NCI-H2196 (cell line): Measurements from ENCODE around the gene BOLA1.
"Not testable (repeated sequence)": the region's sequence is repeated elsewhere in the genome, so short reads cannot be mapped to it uniquely, and the experiment has no call there.

ENCODE experiments used
- DNase-seq: peaks from one replicate; lab custom pipeline; 2025; ENCODE audit not compliant: unreplicated experiment; lab: John Stamatoyannopoulos, UW

The BOLA1 gene, protein sequence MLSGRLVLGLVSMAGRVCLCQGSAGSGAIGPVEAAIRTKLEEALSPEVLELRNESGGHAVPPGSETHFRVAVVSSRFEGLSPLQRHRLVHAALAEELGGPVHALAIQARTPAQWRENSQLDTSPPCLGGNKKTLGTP

DNA sequence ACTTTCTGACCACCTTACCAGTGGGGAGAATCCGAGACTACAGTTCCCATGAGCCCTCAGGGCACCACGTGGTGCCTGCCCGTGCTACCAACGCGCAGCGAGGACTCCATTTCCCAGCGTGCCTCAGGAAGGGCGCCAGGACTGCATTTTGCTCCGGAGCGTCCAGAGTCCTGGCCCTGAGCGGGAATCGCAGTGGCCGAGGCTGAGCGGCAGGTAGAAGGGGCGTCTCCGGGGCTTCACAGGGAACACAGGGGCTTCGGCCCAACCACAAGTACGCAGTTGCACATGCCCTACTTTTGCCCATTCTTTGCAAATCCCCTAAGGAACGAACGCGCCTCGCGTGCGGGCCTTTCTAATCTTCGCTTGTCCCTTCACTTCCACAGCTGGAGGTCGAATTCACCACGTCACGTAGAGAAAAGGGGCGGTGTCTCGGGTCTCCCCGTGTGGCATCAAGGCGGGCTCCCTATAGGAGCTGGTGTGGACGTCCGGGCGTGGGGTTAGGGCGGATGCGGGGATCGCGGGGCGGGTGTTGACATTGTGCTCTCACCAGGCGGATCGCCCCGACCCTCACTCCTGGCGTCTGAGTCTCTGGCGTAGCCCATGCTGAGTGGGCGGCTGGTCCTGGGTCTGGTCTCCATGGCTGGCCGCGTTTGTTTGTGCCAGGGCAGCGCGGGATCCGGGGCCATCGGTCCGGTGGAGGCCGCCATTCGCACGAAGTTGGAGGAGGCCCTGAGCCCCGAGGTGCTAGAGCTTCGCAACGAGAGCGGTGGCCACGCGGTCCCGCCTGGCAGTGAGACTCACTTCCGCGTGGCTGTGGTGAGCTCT is at the start of gene BOLA1:
Gene BOLA1 (plus strand): TSS at position 109 of the 825 bp plus-strand sequence. CDS start 492 bp downstream, at position 601.
- DNase-seq, result peak; percentile 94

DNA sequence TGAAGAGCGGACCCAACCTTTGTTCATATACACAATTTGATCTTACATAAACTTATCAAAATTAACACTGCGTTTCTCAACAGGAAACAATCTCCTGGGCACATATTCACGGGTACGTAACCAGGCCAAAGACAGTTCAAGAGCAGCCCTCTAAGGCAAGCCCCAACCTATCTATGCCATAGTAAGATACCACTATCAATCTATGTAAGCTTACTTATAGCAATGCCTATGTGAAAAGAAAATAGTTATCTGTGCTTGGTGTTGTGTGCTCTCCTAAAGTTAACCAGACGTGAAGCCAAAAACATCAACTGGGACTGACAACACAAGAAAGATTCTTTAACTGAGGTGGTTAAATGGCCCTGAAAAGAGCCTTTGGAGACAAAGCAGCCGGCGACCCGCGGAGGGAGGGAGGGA is 49.4 kb upstream of the BOLA1 start:
- DNase-seq, result no peak

DNA sequence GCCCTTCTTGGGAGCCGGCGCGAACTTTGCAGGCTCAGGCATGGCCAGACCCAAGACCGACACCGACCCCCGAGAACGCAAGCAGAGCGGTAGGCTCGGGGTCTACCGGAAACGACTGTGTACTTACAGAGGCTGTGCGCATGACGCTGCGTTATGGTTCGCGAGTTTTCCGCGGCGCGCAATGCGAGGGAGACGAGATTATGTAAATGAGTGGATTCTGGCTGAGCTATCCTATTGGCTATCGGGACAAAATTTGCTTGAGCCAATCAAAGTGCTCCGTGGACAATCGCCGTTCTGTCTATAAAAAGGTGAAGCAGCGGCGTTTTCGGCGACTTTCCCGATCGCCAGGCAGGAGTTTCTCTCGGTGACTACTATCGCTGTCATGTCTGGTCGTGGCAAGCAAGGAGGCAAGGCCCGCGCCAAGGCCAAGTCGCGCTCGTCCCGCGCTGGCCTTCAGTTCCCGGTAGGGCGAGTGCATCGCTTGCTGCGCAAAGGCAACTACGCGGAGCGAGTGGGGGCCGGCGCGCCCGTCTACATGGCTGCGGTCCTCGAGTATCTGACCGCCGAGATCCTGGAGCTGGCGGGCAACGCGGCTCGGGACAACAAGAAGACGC is 48.5 kb upstream of the BOLA1 start:
- not testable (repeated sequence) for DNase-seq

DNA sequence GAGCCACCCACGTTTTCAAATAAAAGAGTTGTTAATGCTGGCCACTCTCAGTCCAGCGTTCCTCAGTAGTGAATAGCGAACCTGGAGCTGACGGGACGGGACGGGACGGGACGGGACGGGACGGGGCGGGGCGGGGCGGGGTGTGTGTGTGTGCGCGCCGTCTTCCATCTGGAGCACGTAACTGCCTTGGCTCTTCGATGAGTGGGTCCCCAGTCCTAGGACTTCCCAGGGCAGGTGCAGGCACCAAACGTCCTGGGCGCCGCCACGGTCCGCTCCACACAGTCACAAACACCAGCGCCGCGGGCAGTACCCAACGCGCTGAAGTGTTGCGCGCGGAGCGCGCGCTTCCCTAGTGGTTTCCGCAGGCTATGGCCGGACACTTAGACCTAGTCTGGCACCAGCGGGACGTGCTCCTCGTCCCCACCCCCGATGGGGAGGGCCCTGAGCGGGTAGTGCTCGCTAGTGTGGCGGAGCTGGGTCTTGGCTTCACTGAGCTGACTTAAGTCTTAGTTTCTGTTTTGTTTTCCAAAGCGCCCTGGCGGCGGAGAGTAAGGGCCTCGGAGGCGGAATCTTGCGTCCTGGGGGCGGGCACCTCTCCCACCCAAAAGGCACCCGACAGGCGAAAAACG is 47.7 kb upstream of the BOLA1 start:
- not testable (repeated sequence) for DNase-seq

DNA sequence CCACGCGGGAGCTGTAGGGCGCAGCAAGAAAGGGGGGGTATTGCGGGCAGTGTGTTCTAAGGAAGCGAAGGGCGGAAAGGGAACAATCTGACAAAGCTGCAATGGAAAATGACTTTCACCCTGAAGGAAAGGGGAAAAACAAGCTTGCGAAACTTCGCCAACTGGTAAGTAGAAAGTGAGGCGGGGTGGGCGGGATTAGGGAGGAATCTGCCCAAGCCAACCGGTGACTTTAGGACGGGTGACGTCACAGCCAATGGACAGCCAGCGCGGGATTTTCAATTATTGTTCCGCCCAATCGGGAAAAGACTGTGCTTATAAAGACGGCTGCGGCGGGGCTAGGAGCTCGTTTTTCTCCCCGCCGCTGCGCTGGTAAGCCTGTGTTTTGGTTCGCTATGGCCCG is 47.1 kb upstream of the BOLA1 start:
- DNase-seq, result not testable (repeated sequence)

DNA sequence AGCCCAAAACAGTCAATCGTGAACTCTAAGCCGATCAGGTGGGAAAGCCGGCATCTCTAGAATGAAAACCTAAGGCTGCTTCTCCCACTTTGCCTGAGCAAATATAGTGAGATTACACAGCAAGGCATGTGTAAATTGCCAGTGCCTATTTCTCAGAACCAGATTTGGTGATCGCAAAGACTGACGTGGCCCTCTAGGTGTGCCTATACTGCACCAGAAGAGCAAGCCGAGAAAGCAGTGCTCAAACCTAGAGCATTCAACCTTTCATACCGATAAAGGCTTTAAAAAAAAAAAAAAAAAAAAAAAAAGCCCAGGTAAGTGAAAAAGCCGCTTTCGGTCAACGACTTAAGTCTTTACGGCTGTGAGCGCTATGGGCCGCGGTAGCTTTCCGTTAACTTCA is 39.1 kb upstream of the BOLA1 start:
- DNase-seq, result not testable (repeated sequence)

DNA sequence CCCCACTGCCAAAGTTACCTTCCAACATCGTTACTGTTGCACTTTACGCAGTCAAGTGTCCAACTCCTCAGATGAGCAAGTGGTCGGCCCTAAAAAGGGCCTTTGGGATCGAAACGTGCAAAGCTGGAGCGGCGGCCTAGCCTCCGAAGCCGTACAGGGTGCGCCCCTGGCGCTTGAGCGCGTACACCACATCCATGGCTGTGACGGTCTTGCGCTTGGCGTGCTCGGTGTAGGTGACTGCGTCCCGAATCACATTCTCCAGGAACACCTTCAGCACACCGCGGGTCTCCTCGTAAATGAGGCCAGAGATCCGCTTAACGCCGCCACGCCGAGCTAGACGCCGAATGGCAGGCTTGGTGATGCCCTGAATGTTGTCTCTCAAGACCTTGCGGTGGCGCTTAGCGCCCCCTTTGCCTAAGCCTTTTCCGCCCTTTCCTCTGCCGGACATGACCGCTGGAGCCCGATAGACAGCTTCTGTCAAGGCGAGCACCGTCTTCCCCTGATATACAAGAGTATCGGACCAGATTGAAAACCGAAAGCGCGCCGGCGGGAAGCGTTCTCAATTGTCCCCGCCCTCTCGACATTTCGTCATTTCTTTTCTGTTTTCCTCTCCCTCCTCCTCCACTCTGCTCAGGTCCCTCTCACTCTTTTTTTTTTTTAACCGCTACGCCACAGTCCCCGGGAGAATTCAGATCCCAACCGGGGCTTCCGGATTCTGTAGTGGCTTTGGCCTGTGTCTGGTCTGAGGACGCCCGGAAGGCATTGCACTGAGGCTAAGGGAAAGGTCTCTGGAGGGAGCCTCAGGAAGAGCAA is 38.5 kb upstream of the BOLA1 start:
- not testable (repeated sequence) for DNase-seq

DNA sequence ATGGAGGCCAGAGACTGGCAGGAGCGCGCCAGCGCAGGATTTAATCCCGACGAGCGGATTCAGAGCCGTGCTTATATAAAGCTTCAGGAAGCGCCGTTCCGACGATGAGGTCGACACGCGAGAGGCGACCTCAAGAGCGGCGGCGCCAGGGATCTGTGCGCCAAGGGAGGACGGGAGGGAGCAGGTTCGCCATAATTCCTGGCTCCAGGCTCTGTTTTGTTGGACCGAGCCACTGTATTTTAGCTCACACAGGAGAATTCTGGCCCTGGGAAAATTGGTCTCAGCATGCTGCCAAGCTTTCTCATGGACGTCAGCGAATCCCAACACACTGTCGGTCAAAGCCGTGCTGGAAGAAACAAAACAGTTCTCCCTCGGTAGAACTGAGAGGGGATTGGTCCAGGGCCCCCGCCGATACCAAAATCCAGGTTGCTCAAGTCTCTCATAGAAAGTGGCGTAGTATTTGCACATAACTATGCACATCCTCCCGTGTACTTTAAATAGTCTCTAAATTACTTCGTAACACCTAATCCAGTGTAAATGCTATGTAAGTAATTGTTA is 37.8 kb upstream of the BOLA1 start:
- not testable (repeated sequence) for DNase-seq

DNA sequence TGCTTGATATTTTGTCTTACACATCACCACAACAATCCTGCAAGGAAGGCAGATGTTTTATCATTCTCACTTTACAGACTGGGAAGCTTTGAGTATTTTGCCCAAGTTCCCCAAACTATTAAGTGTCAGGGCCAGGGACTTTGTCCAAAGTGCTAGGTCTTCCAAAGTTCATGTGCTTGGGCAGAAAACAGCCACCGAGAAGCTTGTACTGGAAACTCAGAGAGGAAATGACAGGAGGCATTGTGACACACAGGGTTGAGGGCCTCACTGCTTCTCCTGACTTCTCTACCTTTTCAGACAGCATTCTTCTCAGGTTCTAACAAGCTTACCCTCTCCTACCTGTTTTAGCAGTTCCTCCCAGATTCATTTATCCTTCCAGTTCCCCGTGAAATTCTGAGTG is 32.5 kb upstream of the BOLA1 start:
- DNase-seq, result not testable (repeated sequence)

DNA sequence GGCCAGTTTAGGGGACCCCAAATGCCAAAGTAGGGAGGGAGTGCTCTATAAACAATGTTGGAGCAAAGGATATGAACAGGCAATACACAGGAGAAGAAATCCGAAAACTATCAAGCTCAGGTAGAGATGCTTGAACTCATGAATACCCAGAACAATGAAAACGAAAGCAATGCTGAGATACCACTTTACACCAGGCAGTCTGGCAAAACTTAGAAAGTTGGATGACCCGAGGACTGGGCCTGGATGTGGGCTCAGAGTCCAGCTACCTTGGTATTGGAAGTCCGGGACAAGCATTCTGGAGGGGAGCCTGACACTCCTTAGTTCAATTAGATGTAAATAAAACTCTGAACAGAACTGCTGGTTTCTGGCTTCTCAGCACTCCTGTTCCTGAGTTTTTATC is 26.3 kb upstream of the BOLA1 start:
- not testable (repeated sequence) for DNase-seq

DNA sequence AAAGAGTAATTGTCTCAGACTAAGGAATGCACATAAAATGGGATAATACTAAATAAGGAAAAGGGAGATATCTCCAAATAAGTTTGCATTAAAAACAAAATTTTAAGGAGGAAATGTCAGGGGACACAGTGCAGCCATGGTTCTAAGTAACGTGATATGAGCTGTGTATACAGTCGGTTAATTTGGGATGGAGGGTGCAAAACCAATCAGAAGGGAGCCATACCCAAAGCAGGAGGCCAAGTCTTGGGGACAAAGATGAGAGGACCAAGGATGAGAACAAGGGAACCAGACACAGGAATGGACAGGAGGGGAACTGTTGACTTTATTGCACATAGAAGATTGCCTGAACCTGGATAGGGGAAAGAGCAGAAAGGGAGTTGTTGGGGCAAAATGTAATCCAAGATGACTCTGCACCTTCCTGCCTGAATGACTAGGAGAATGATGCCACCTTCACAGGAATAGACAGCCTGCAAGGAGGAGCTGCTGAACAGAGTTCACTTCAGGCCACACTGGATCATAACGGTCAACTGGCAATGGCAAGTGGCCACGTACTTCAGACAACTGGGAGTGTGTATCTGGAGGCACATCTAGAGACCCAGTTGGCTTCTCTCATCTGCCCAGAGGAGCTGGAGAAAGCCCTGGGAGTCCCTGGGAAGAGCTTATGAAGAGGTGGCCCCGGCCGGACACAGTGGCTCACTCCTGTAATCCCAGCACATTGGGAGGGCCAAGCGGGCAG is 22.0 kb upstream of the BOLA1 start:
- no peak for DNase-seq

DNA sequence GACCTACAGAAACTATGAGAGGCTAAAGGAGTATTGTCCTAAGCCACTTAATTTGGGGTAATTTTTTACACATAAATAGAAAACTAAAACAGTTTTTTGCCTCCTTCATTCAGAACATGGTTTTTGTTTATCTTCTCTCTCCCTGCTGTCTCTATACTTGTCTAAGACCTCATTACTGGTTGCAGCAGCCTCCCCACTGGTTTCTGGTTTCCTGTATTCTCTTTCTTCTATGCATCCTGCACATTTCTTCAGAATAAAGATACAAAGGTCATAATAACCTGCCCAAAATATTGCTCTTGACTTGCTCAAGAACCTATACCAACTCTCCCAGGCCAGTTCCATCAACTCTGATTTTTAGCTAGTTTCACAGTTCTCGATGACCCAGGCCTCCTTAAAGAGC is 19.8 kb upstream of the BOLA1 start:
- DNase-seq, result no peak

DNA sequence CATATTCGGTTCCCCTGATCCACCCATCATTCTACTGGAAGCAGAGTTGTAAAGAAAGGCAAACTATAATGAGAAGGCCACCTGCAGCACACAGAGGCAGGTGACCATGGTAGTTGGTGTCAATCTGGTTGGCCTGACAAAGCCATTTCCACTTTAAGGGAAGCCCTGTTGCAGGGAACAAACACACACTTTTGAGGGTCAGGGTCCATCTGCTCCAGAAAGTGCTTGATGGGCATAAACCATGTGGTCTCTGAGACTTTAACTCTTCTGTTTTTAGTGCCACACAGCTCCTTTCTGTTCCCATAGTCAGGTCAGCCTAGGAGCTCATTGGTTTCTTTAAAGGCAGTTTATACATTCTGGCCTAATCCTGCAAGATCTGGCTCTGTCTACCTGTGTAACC is 17.5 kb upstream of the BOLA1 start:
- no peak for DNase-seq

DNA sequence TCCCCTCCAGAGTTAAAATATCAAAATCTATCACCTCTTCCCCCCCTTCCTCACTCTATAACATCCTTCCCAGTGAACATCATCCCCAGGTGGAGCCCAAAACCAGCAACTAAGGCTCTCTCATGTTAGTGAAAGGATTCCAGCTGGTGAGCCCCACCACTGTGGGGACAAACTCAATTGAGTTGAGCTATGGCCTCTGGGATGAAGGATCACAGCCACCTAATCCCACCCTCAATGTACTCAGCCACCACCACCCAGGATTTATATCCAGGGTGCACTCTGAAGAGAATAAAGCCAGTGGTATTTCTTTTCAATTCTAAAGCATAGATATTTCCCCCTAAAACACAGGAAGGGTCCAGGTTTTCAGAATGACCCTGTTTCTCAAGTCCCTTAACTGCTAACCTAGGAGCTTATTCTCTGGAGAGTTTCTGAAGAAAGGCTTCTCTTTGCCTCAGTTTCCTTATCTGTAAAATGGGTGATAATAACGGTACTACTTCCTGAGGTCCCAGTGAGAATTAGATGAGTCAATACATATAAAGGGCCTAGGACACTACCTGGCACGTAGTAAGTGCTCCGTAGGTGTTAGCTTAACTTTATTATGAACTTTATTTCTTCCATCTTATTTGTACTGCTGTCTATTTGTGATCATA is 15.6 kb upstream of the BOLA1 start:
- DNase-seq, result no peak

DNA sequence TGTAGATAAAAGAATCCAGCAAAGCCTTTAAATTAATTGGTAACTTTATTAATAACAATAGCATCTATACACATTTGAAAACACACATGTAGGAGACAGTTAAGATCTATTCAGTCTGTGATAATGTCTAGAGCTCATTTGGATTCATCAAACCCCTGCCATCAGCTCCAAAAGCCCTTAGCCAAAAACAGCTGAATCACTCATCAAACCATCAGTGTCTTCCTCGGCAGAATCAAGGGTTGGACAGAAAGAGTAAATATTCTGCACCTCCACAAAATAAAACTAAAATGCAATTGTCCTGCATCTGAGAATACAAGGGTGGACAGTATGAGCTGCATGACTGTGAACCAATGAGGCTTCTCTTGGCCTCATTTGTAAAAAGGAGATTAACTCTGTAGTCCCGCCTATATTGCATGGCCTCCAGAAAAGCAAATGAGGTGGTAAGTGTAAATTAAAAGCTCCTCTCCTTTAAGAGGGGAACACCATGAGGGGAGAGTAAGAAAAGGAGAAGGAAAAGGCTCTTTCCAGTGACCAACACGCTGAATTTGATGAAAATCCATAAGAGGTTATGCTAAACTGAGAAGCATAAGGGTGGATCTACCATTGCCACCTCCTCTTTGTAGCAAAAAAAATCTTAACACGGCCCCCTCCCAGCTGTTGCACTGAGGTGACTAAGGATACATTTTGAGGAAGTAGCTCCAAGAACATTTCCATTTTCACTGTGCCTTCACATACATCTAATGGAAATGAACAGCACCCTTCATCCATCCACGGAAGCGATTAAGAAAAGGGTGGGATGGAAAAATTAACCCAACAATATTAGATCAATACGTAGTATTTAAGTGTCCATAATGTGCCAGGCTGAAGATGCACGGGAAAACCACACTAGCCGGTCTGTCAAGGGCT is 14.7 kb upstream of the BOLA1 start:
- peak; percentile 33 for DNase-seq

DNA sequence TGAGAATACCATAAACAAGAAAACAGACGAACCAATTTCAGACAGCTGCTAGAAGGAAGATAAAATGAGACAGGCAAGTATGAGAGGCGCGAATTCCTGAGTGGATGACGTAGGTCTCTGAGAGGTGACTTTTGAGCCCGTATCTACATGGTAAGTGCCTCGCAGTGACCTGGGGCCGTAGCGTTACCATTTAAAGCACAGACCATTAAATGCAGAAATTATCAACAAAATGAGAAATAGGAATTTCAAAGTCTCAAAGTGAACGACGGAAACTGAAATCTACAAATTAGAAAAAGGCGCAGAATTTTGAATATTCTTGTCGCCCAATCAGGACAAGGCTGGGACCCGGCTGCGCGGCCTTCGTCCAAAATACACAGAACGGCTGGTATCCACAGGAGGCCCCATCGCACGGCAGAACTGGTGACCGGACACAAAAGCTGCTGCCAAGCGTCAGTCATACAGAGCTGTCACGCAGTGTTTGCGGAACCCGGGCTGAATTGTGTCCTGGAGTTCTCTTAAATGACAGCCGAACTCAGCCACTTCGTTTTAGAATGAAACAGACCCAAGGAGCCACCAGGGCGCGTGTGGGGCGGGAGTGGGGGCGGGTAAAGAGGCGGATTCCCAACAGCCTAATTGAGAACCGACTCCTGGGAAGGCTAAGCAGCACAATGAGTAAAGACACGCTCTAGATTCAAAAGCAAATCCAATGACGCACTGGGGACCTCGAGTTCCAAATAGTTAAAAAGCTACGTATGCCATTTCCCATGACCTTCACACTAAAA is 13.8 kb upstream of the BOLA1 start:
- peak; percentile 91 for DNase-seq

DNA sequence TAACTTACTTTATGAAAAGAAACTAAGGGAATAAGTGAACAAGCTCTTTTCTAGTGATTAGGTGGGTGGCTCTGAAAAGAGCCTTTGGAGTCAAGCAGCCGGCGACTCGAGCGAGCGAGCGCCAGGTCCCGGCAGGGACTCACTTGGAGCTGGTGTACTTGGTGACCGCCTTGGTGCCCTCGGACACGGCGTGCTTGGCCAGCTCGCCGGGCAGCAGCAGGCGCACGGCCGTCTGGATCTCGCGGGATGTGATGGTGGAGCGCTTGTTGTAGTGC is 13.3 kb upstream of the BOLA1 start:
- DNase-seq, result not testable (repeated sequence)
